ENCODE measurements around the gene CCL26. TPM values are rescaled to one million over a fixed set of nuclear protein-coding genes. Genes with fewer than 3 reads are reported as not detected.
"Not testable (repeated sequence)": the region's sequence is repeated elsewhere in the genome, so short reads cannot be mapped to it uniquely, and the experiment has no call there.

The CCL26 gene
- total RNA-seq, 2 experiments from 2014 or later: not detected

DNA sequence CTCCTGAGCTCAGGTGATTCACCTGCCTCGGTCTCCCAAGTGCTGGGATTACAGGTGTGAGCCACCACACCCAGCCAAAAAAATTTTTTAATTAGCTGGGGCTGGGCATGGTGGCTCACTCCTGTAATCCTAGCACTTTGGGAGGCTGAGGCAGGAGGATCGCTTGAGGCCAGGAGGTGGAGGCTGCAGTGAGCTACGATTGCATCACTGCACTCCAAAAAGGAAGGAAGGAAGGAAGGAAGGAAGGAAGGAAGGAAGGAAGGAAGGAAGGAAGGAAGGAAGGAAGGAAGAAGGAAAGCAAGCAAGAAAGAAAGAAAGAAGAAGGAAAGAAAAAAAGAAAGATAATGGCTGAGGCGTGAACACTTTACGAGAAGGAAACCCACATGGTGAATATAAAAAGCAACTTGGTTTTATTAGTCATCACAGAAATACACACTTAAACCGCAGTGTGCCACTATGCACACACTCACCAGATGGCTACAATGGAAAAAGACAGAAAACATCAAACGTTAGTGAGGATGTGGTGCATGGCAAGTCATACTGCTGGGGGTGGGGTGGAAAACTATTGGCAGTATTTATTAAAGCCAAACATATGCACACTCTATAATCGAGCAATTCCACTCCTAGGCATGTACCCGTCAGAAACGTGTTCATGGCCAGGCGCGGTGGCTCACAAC lies 4.4 kb upstream of the CCL26 start:
- CTCF ChIA-PET: interaction anchor here (1.3 kb wide), 1 partner anchor 89 kb away, joined by 7 read pairs; no protein-coding TSS in a partner anchor
- Mint-ChIP-seq H3K27me3 (peaks cover 16% of the 10 kb centered on the region), H3K36me3 (ENCODE audit: low read depth) (no peaks in the 10 kb centered on the region), H3K4me3 (peak overlapping the region; percentile 46), H3K4me1 (ENCODE audit: low read depth) (peaks cover 38% of the 10 kb centered on the region), H3K27ac (peak overlapping the region; percentile 85), H3K9me3 (no peaks in the 10 kb centered on the region)
- peak; percentile 86 for DNase-seq
- TF ChIP-seq, protein P1, sequence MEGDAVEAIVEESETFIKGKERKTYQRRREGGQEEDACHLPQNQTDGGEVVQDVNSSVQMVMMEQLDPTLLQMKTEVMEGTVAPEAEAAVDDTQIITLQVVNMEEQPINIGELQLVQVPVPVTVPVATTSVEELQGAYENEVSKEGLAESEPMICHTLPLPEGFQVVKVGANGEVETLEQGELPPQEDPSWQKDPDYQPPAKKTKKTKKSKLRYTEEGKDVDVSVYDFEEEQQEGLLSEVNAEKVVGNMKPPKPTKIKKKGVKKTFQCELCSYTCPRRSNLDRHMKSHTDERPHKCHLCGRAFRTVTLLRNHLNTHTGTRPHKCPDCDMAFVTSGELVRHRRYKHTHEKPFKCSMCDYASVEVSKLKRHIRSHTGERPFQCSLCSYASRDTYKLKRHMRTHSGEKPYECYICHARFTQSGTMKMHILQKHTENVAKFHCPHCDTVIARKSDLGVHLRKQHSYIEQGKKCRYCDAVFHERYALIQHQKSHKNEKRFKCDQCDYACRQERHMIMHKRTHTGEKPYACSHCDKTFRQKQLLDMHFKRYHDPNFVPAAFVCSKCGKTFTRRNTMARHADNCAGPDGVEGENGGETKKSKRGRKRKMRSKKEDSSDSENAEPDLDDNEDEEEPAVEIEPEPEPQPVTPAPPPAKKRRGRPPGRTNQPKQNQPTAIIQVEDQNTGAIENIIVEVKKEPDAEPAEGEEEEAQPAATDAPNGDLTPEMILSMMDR (IDR thresholded peaks at IDR 0.05): no peak
- POLR2A ChIA-PET: interaction anchor here (0.6 kb wide), 1 partner anchor 127 kb away, joined by 3 read pairs; no protein-coding TSS in a partner anchor
- ATAC-seq: peak; percentile 91
- intact Hi-C loops (cut with micrococcal nuclease): loop anchor here (10.0 kb wide), 1 partner anchor 228 kb away; no protein-coding TSS in a partner anchor

DNA sequence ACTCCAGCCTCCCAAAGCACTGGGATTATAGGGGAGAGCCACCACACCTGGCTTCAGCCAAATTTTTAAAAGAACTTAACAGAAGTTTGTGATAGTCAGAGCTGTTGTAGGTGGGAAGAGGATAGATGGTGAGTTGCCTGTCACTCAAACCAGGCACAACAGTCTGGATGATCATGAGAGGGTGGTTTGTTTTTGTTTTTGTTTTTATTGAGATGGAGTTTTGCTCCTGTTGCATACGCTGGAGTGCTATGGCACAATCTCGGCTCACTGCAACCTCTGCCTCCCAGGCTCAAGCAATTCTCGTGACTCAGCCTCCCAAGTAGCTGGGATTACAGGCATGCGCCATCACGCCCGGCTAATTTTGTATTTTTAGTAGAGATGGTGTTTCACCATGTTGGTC lies 1.9 kb upstream of the CCL26 start:
- not testable (repeated sequence) for H3K9me3 Mint-ChIP-seq; ATAC-seq; DNase-seq; H3K36me3 Mint-ChIP-seq (ENCODE audit: low read depth); H3K27ac Mint-ChIP-seq; H3K4me3 Mint-ChIP-seq; H3K27me3 Mint-ChIP-seq
- POLR2A ChIA-PET: interaction anchor here (1.2 kb wide), 1 partner anchor 10 kb away, joined by 4 read pairs; no protein-coding TSS in a partner anchor
- intact Hi-C loops (cut with micrococcal nuclease): loop anchor here (10.0 kb wide), 1 partner anchor 231 kb away; no protein-coding TSS in a partner anchor
- peaks cover 31% of the 10 kb centered on the region for H3K4me1 Mint-ChIP-seq (ENCODE audit: low read depth)
- CTCF ChIA-PET: interaction anchor here (2.0 kb wide), 1 partner anchor 11 kb away, joined by 6 read pairs; no protein-coding TSS in a partner anchor

DNA sequence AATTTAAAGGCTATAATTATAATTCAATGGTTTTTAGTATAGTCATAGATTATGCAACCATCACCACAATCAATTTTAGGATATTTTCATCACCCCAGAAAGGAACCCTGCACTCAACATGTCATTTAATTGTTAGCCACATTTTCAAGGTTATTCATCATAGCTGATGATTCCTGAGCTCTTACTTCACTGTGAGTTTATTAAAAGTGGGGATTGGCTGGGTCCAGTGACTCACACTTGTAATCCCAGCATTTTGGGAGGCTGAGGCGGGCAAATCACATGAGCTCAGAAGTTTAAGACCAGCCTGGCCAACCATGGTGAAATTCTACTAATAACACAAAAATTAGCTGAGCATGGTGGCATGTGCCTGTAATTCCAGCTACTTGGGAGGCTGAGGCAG lies 787 bp downstream of the CCL26 start:
- ChIA-PET POLR2A (no interaction called here), CTCF (interaction anchor here (1.5 to 1.9 kb wide), 2 partner anchors 9 to 15 kb away, joined by 4 to 15 read pairs; no protein-coding TSS in a partner anchor)
- intact Hi-C loops (cut with micrococcal nuclease): loop anchor here (10.0 kb wide), 1 partner anchor 234 kb away; no protein-coding TSS in a partner anchor
- Mint-ChIP-seq H3K36me3 (ENCODE audit: low read depth) (no peaks in the 10 kb centered on the region), H3K9me3 (no peaks in the 10 kb centered on the region), H3K27ac (no peak overlapping the region), H3K4me1 (ENCODE audit: low read depth) (peaks cover 8% of the 10 kb centered on the region), H3K4me3 (no peak overlapping the region), H3K27me3 (no peaks in the 10 kb centered on the region)
- ATAC-seq (no peak), DNase-seq (no peak)
- TF ChIP-seq, protein P1 (IDR thresholded peaks at IDR 0.05): no peak

DNA sequence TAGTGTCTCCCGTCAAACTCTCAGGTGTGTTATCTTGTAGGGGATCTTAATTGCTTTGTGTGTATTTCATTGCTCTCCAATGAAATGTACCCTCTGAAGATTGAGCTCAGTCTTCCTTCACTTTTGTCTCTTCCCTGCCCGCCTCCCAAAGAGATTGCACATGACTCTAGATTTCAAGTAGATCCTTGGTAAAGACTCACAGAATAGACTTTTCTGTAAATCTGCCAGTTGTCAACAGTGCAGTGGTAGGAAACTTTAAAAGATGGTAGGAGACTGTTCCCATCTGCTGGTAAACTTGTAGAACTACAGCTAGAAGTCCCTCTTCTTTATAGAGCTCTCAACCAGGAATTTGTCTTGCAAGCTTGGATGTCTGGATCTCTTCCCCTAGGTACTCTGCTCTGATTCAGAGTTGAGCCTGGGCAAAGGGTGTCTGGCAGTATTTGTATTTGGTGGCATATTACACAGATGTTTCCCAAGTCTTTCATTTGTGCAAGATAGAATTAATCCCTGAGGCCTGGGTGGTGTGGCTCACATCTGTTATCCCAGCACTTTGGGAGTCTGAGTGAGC lies 9.6 kb downstream of the CCL26 start:
- Mint-ChIP-seq H3K27me3 (no peaks in the 10 kb centered on the region), H3K4me1 (ENCODE audit: low read depth) (no peaks in the 10 kb centered on the region), H3K36me3 (ENCODE audit: low read depth) (no peaks in the 10 kb centered on the region), H3K27ac (no peak overlapping the region), H3K4me3 (no peak overlapping the region), H3K9me3 (no peaks in the 10 kb centered on the region)
- no peak for DNase-seq
- CTCF ChIA-PET: interaction anchor here (0.6 to 2.5 kb wide), 19 partner anchors 9 to 258 kb away, joined by 3 to 15 read pairs (median 4); partner anchors contain the start of genes CCL26 and HIP1
- intact Hi-C loops (cut with micrococcal nuclease): loop anchor here (10.0 kb wide), 1 partner anchor 688 kb away; the partner anchor contains the start of gene RCC1L
- TF ChIP-seq, protein P1 (IDR thresholded peaks at IDR 0.05): peak; percentile 61
- POLR2A ChIA-PET: no interaction called here
- ATAC-seq: peak; percentile 85

DNA sequence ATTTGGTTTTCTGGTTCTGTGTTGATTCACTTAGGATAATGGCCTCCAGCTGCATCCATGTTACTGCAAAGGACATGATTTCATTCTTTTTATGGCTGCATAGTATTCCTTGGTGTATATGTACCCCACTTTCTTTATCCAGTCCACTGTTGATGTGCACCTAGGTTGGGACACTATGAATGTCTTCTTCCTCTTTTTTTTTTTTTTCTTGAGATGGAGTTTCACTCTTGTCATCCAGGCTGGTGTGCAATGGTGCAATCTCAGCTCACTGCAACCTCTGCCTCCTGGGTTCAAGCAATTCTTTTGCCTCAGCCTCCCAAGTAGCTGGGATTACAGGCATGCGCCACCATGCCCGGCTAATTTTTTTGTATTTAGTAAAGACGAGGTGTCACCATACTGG lies 10.2 kb downstream of the CCL26 start:
- H3K27me3 Mint-ChIP-seq; H3K27ac Mint-ChIP-seq; H3K9me3 Mint-ChIP-seq; H3K4me1 Mint-ChIP-seq (ENCODE audit: low read depth); POLR2A ChIA-PET; DNase-seq; H3K36me3 Mint-ChIP-seq (ENCODE audit: low read depth); ATAC-seq; H3K4me3 Mint-ChIP-seq: not testable (repeated sequence)
- CTCF ChIA-PET: interaction anchor here (1.0 to 2.5 kb wide), 15 partner anchors 8 to 258 kb away, joined by 3 to 15 read pairs (median 4); partner anchors contain the start of genes CCL26 and HIP1
- intact Hi-C loops (cut with micrococcal nuclease): loop anchor here (10.0 kb wide), 1 partner anchor 687 kb away; the partner anchor contains the start of gene RCC1L

All from activated CD8-positive, alpha-beta T cell treated with anti-CD3 and anti-CD28 coated beads for 36 hours (primary cell).